Coronary artery (tissue), 2 donors: Measurements from ENCODE around the gene PPP1CA.

ENCODE experiments used
- DNase-seq: peaks from one replicate; pipeline ENCODE4 v3.0.0-alpha.2; 2017; ENCODE audit warnings: low spot score
- H3K27ac ChIP-seq, 2 donors: fragments of 200-600 bp; sonication (generic); one replicate each; pipeline ENCODE4 v1.5.1; 2016 to 2019
- H3K4me3 ChIP-seq: fragments of 200-600 bp; sonication (generic); 2 replicates; pipeline ENCODE4 v1.5.1; 2016; ENCODE audit warnings: mild to moderate bottlenecking, moderate library complexity
- TF ChIP-seq, protein P1 (sequence below): fragments of 200-600 bp; sonication (generic); IDR thresholded peaks from one replicate; pipeline ENCODE4 v1.5.1; 2019; ENCODE audit warnings: antibody characterized with exemption

Gene PPP1CA

DNA sequence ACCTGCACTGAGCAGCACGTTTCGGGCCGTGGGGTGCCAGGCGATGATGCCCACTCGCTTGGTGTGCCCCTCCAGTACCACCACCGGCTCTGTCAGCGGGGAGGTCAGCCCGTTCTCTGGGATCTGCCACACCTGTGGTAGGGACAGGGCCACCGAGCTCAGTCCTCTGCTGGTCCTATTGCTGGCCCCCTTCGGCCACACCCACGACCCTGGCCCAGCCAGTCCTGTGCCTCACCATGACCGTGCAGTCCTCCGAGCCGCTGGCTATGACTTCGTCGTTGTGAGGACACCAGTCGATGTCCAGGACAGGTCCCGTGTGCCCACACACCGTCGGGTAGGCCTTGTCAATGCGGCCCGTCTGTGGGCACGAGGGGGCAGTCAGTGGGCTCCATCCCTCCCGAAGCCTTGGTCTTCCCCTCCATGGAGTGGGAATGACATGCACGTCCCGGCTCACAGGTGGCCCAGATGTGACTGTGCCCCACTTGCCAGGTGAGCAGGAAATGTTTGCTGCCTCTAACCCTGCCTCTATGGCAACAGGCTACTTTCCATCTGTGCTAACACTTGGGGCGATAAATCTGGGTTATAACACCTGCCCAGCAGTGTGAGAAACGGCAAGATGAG is 40.2 kb upstream of the PPP1CA start:
- no peak for DNase-seq
- Histone ChIP-seq H3K27ac (peak overlapping the region in 1 of 2 donors; percentile 96), H3K4me3 (peak overlapping the region; percentile 79)
- TF ChIP-seq, protein P1, sequence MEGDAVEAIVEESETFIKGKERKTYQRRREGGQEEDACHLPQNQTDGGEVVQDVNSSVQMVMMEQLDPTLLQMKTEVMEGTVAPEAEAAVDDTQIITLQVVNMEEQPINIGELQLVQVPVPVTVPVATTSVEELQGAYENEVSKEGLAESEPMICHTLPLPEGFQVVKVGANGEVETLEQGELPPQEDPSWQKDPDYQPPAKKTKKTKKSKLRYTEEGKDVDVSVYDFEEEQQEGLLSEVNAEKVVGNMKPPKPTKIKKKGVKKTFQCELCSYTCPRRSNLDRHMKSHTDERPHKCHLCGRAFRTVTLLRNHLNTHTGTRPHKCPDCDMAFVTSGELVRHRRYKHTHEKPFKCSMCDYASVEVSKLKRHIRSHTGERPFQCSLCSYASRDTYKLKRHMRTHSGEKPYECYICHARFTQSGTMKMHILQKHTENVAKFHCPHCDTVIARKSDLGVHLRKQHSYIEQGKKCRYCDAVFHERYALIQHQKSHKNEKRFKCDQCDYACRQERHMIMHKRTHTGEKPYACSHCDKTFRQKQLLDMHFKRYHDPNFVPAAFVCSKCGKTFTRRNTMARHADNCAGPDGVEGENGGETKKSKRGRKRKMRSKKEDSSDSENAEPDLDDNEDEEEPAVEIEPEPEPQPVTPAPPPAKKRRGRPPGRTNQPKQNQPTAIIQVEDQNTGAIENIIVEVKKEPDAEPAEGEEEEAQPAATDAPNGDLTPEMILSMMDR: no peak

DNA sequence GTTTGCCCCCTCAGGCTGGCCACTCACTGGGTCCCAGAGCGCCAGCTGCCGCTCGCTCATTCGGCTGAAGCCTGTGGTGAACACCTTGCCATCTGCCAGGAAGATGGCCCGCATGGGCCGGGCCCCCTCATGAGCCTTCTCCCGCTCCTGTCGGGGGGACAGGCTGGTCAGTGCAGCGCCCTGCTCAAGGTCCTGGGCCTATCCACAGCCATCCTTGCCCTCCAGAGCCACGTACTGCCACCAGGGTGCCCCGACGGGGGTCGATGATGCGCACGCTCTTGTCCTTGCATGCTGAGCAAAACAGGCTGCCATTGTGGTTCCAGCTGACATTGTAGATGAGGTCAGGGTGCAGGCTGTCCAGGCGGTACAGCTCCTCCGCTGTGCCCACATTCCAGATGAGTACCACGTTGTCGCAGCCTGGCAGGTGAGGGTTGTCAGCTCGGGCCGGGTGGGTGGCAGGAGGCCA is 39.5 kb upstream of the PPP1CA start:
- no peak overlapping the region for H3K4me3 ChIP-seq
- DNase-seq: no peak
- peak overlapping the region in 1 of 2 donors; percentile 74 for H3K27ac ChIP-seq
- TF ChIP-seq, protein P1: no peak

DNA sequence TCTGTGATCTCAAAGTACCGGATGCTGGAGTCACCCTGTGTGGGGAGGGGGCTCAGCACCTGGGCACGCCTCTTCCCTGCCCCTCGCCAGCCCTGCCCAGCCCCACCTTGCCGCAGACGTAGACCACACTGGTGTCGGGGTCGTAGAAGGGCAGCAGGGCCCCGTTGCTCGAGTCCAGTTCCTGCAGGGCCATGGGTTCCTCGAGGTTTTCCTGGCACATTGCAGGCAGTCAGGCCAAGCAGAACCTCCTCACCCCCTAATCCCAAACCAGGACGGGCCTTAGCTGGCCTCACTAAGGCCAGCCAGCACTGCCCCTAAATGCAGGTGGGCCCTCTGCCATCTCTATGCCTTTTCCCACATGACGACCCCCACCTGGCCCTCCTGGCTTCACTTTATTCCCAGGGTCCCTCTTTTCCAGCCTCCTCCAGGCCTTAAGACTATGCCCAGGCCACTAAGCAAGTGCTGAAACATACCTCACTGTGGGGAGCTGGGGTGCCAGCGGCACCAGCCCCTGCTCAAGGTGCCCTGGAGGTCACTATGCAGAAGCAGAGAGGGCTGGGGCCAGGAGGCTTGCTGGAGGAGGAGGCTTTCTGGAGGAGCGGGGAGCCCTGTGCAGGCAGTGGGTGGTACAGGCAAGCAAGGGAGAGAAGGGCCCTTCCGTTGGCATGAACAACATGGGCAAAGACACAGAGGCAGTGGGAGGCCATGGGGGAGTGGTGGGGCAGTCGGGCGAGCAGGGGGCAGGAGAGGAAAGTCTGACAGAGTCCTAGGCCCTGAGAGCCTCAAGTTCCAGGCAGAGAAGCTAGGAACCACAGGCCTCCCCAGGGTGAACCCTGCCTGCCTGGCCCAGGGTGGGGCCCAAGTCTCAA is 38.8 kb upstream of the PPP1CA start:
- Histone ChIP-seq H3K4me3 (no peak overlapping the region), H3K27ac (peak overlapping the region; percentile 61 to 74)
- DNase-seq: no peak
- TF ChIP-seq, protein P1: no peak

DNA sequence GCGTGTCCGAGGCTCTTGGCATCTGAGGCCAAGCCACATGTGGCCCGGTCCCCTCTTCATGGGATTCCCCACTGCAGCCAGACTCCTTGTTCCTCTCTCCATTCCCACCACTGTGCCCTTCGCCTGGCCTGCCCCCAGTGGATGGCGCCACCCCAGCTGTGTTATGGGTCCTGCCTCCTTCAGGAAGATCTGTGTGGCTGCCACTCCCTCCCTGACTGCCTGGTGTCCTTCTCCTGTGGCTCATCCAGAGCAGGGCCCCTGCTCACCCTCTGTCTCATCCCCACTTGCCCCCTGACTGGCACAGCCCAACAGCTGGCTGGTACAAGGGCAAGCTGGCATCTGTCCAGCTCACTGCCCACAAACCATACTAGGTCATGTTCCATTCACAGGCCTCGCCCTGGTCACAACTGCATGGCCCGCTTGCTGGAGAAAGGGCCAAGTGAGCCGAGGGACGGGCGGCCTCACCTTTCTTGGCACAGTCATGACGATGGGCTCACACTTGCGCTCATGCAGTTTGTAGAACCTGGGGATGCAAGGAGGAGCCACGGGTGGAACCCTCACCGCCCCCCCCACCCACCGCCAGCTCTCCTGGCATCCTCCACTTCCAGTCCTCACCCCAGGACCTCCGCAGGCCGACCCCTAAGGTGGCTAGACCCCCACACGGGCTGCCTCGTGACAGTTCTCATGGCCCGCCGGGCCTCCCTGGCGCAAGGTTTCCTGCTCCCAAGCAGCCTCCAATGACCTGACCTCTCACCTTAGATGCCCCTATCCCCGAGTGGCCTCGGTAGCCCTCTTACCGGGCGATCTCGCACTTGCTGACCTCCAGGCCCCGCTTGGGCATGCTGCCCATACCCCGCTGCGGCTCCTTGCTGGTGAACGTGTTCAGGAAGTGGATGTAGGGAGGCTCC is 37.9 kb upstream of the PPP1CA start:
- TF ChIP-seq, protein P1: no peak
- Histone ChIP-seq H3K27ac (peak overlapping the region; percentile 61 to 74), H3K4me3 (no peak overlapping the region)
- DNase-seq: no peak

DNA sequence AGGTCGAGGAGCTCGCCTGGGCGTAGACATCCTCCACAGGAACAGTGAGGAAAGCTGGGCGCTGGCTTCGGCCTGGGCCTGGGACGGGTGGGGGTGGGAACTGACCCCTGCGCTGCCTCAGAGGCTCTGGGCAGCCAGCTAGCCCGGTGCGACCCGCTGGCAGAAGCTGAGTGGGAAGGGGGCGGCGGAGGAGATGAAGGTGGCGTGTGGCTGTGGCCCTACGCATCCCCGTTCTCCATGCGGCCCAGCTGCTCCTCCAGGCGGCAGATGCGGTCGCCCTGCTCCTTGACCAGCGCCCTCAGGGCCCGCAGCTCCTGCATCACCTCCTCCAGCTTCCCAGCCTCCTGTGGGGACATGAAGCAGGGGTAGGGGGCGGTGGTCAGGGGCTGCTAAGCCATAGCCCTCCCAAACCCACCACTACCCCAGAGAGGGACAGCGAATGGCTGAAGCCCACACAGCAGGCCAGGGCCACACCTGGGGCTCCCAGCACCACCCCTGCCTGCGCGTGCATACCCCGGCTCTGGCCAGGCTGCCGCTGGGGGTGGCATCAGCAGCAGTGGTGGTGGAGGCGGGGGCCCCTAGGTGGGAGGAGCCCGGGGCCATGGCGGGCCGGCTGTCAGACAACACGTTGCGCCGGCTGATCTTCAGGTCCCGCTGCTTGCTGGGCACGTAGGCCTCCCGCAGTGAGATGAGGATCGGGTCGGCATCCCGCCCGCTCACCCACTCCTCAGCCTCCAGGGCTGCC is 36.7 kb upstream of the PPP1CA start:
- Histone ChIP-seq H3K27ac (peak overlapping the region; percentile 61 to 74), H3K4me3 (no peak overlapping the region)
- no peak for DNase-seq
- TF ChIP-seq, protein P1: no peak

DNA sequence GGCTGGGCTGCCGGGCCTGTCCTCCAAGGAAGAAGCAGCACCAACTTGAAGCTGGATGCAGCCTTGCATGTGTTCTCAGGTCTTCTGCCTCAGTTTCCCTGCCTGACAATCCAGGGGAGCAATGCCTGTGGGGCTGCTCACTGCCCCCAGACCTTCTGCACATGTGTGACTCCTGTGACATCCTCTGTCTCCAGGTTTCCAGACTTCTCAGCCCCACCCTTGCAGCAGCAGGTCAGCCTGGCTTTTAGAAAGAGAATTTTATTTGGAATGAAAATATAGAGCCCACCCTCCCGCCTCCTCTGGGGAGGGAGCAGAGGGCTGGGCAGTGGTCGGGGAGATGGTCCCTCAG is 36.1 kb upstream of the PPP1CA start:
- no peak overlapping the region for H3K4me3 ChIP-seq
- H3K27ac ChIP-seq: peak overlapping the region in 1 of 2 donors; percentile 58
- TF ChIP-seq, protein P1: no peak
- no peak for DNase-seq
